ENCODE data around the gene RHCE. TPM values are rescaled to one million over a fixed set of nuclear protein-coding genes. Genes with fewer than 3 reads are reported as not detected.
"Not testable (repeated sequence)": the region's sequence is repeated elsewhere in the genome, so short reads cannot be mapped to it uniquely, and the experiment has no call there.

Gene RHCE
- total RNA-seq, 1 donor from 2014 or later = 1.1 TPM

DNA sequence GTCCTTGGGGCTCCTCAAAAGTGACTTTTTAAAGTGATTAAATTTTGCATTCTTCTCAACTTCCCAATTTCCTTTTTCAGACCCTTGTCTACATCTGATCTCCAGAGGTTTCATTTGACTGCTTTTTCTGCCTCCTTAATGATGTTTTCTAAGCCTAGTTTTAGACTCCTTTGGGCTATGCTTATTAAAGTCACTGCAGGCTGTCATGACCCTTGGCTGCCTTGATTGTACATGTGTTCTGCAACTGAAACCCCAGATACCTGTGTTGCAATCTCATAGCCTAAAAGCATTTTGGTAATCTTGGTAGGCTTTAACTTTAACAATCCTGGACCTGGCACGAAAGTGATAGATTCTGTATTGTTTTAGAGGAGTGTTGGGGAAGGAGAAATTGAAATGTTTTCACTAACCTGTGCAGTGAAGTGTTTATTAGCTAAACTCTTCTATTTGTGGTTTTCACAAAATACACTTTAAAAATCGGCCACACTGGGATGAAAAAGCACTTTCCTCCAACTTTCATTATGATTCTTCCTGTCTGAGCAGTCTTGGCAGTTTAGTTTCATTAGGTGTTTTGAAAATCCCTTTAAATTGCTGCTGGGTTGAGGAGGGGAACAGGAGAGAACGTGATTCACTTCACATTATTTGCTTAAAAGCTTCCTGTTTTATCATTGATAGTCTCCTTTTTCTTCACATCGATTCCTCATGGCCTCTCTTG, 14.9 kb upstream of the RHCE start:
- intact Hi-C loops (cut with DNase I) = no loop called here
- ATAC-seq (no peak), DNase-seq (ENCODE audit: low spot score) (no peak)

- intact Hi-C loops (cut with DNase I) = no loop called here
- ATAC-seq = no peak
- DNase-seq (ENCODE audit: low spot score) = no peak
Observed at GRCh38 chr1:25433389-25434186, 13.0 kb upstream of the RHCE start.

DNA sequence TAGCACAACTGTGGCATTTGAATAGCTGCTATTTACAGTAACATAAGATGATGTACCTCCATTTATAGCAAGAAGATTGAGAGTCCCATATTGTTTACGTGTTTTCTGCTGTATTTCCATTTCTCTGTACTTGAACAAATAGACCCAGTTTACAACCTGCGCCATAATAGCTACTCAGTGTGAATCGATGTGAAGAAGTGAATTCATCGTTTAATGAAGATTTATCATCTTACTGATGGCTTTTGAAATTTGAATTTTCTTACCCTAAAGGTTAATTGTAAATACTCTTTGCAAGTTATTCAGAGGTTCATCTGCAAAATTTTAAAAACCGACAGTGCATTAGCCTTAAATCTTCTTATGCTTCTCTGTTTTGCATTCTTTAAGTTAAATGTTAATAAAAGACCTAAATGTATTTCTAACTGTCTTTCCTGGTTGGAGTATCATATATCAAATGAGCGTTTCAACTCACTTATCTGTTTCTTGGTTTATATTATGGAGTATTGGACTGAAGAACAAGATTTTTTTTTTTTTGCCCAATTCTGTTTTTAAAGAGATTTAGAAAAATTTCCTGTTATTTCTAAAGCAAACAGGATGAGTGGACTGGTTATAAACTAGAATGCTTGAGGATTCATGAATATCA, 12.2 kb upstream of the RHCE start:
- intact Hi-C loops (cut with DNase I) = no loop called here
- DNase-seq (ENCODE audit: low spot score) (no peak), ATAC-seq (no peak)

DNA sequence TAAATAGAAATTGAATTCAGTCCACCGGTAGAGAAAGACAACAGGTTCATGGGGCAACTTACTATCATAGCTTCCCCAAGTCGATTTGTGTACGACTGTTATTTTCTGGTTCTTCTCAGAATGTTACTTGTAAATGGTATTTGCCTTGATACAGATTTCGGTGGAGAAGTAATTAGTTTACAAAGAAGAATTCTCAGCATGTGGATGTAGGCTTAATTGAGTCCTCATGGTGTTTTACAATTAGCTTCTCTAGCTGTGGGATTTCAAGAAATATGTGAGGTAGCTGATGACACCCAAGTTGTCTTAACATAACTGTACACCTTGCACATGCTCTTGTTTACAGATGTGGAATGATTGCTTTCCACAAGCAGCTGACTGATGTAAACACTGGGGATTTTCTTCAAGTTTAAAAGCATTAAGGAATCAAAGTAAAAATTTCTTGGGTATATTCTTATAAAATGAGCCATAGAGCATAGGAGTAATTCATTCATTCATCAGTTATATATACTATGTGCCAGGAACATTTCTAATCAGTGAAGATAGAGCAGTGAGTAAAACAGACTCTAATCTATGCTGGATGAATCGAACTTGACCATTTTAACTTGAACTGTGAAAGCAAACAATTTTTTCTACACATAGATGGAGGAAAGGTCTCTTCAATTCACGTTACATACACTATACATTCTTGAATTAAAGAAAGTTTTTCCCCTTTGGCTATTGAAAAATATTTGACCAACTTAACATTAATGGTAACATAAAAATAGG, 11.5 kb upstream of the RHCE start:
- no peak for ATAC-seq
- intact Hi-C loops (cut with DNase I) = no loop called here
- DNase-seq (ENCODE audit: low spot score) = no peak

DNA sequence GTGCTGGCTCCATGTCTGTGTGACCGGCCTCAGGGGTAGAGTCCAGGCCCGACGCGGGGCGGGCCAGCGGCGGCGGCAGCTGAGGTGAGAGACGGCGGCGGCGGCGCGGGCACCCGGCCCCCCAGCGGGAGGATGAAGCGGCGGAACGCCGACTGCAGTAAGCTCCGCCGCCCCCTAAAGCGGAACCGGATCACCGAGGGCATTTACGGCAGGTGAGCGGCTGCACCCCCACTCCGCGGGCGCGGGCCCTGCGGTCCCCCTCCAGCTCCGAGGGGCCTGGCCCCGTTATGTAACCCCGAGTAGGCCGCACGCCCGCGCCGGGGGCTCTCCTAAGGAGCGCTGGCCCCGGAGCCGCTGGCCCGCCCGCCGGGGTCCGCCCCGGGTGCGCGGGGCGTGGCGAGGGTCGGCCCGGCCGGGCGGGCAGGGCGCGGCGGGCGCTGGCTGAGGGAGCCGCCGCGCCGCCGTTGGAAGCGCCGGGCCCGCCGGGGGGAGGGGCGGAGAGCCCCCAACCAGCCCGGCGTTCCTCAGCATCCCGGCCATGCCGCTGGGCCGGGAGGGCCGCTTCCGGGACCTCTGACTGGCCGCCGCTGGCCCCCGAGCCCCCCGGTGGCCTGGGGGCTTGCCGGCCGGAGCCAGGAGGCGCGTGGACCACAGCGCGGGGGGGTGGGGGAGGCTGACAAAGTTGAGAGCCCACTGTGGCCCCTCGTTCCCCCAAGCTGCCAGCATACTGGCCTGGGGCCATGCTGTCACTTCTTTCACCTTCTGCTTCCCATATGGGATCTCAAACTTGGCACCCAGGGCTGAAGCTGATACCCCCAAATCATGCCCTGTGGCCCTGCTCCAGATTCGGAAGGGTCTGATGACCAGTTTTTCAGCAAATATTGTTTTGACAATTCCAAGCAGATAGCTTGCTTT, 10.6 kb upstream of the RHCE start:
- intact Hi-C loops (cut with DNase I) = no loop called here
- DNase-seq (ENCODE audit: low spot score) (peak; percentile 67), ATAC-seq (no peak)

DNA sequence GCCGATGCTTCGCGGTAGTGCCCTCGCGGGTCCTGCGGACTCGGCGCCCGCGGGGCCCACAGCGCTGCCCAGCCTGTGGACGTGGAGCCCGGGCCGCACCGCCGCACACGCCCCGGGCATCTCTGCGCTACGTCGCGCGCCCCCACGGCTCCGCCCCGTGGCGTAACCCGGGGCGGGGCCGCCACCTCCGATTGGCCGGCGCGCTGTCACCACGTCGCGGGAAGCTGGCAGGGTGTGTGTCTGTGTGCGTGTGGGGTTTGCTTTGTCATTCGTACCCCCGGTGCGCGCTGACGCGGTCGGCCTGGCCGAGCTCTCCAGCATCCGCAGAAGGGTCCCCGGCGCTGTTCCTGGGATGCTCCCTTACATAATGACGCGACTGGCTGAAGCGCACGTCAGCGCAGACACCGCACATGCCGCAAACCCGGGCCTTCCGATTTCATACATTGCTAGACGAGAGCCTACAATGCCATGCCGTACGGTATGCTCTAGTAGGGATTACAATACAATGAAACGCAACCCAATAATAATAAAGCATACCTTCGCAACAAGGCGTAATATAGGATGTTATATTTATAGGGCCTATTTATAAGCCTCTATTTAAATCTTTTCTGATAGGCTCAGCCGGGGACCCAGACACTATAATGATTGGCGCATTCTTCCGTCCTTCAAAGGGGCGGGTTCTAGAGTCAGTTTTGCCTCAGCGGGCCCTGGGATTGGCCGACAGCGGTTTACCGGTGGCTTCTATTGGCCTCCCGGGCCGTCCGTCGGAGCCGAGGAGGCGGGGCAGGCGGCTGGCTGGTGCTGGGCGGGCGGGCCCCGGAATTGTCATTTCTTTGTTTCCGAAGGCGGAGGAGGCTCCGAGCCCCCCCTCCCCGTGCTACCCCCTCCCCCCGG, 9.7 kb upstream of the RHCE start, which contains the start of gene MACO1:
TSS of gene MACO1 (plus strand) at position 825 of the 894 bp plus-strand sequence. CDS start 202 bp downstream, outside the sequence.
- intact Hi-C loops (cut with DNase I) = no loop called here

GRCh38 chr1:25428475-25429166, 8.0 kb upstream of the RHCE start:
- no peak for ATAC-seq

More for the DNA sequence above, 9.7 kb upstream of the RHCE start, which contains the start of gene MACO1:
- peak; percentile 99 for ATAC-seq
- DNase-seq (ENCODE audit: low spot score) = peak; percentile 97

GRCh38 chr1:25427696-25428095, 7.1 kb upstream of the RHCE start:
- no peak for DNase-seq (ENCODE audit: low spot score)
- intact Hi-C loops (cut with DNase I) = no loop called here
- no peak for ATAC-seq

More at GRCh38 chr1:25428475-25429166, 8.0 kb upstream of the RHCE start:
- DNase-seq (ENCODE audit: low spot score) = no peak
- intact Hi-C loops (cut with DNase I) = no loop called here

DNA sequence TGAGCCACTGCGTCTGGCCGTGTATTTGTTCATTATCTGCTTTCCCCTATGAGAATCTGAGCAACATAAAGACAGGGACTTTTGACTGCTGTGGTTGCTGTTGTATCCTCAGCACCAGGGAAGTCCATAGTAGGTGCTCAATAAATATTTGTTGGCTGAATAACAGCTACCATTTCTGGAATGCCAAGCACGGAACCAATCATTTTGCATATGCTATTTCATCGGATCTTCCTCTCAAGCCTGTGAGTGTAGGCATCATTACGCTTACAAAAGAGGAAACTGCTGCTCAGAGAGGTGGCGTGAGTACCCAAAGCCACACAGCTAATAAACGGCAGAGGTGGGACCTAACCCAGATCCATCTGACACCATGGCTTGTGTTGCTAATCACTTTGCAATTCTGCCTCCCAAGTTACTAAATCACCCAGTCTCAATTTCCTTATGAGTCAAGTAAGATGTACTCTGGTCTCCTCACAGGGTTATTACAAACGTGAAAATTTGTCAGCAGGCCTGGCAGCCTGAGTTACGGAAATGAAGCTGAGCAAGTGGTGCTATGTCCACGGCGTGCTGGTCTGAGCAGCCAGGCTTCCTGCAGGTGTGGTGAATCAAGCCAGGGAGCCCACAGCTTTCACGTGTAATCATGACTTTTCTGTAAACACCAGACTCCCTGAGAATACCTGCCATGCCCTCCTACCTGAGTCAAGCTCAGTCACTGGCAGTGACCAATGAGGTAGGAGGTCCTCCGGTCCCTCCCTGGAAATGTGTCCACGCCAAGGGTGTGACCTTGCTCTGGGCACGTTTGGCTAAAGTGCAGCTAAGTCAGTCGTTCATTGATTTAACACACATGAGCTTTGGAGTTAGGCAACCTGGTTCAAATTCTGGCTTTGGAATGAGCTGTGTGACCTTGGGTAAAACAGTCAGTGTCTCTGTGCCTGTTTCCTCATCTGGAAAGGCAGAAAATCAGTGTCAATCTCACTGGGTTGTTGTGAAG, 4.8 kb upstream of the RHCE start:
- no peak for DNase-seq (ENCODE audit: low spot score)
- ATAC-seq = no peak
- intact Hi-C loops (cut with DNase I) = no loop called here

- intact Hi-C loops (cut with DNase I); ATAC-seq; DNase-seq (ENCODE audit: low spot score): not testable (repeated sequence)
Observed at GRCh38 chr1:25423206-25423605, 2.6 kb upstream of the RHCE start.

DNA sequence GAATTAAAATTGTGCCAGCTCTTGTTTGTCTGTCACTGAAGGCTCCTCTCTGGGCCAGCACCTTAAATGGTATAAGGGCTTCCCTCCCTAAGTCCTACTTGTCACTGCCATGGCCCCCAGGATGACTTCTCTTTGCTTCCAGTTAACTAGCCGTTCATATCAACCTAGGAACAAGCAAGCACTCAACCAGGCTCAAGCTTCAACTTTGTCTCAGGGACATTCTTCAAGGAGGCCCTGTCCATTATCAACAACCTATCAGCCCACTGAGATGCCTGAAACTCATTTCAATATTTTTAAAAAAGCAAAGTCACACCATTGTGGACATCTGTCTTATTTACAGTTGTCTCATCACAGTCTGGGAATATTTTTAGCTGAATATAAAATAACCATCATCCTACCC, 1.3 kb downstream of the RHCE start:
- intact Hi-C loops (cut with DNase I); ATAC-seq; DNase-seq (ENCODE audit: low spot score): not testable (repeated sequence)

- ATAC-seq; DNase-seq (ENCODE audit: low spot score); intact Hi-C loops (cut with DNase I): not testable (repeated sequence)
Observed at GRCh38 chr1:25417280-25417679, 3.3 kb downstream of the RHCE start.

GRCh38 chr1:25414578-25414977, 6.0 kb downstream of the RHCE start:
- intact Hi-C loops (cut with DNase I); DNase-seq (ENCODE audit: low spot score); ATAC-seq: not testable (repeated sequence)

DNA sequence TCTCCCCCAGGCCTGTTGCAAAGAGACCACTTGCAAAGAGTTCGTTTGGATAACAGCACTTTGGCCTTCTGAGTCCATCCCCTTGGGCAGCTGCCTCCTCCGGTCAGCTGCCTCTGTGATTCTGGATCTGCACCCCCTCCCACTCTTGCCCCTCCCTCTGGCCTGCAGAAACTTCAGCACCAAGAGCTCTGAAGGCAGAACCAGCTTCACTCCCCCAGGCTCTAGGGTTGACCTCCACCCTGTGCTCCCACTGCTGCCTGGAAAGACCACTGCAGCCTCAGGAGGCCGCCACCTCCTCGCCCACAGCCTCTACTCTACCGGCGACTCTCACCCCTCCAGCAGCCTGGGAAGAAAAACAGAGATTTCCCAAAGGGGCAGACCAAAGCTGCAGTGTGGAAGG, 6.5 kb downstream of the RHCE start:
- ATAC-seq; intact Hi-C loops (cut with DNase I); DNase-seq (ENCODE audit: low spot score): not testable (repeated sequence)

All from sciatic nerve (tissue), 2 donors.